UCSD-AML1 (cell line): ENCODE results near the gene WNT9A.
"Not testable (repeated sequence)": the region's sequence is repeated elsewhere in the genome, so short reads cannot be mapped to it uniquely, and the experiment has no call there.

Experiments used
- DNase-seq: peaks from one replicate; lab custom pipeline; 2025; ENCODE audit not compliant: unreplicated experiment; lab: John Stamatoyannopoulos, UW

The WNT9A gene

DNA sequence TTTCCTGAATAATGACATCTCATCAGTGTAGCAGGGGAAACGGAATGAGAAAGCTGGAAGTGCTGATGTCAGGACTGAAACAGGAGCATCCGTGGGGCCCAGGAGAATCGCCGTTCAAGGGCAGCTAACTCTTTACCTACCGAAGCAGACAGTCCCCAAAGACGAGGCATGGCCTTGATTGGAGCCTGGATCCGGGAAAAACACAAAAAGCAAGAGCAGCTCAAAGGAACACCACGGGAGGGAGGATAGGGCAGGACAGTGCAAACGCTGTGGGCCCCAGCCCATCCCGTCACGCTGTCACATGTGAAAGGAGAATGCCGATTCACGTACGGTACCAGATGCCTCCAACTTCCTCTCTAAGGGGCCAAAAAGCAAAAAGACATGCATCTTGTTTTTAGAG is 34.9 kb downstream of the WNT9A start:
- no peak for DNase-seq

DNA sequence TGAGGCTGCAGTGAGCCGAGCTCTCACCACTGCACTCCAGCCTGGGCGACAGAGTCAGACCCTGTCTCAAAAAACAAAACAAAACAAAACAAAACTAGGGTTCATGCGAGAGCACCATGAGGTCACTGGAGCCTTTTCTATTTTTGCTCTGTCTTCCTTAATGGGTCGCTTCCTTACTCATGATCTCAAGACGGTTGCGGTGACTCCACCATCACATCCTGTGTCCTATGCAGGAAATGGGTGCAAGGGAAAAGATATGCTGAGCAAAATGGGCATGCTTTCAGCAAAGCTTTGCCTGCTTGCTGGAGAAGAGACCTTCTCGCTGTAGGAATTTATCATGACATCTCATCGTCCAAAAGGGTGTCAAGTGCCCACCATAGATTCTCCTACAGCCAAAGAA is 36.4 kb downstream of the WNT9A start:
- DNase-seq: no peak

DNA sequence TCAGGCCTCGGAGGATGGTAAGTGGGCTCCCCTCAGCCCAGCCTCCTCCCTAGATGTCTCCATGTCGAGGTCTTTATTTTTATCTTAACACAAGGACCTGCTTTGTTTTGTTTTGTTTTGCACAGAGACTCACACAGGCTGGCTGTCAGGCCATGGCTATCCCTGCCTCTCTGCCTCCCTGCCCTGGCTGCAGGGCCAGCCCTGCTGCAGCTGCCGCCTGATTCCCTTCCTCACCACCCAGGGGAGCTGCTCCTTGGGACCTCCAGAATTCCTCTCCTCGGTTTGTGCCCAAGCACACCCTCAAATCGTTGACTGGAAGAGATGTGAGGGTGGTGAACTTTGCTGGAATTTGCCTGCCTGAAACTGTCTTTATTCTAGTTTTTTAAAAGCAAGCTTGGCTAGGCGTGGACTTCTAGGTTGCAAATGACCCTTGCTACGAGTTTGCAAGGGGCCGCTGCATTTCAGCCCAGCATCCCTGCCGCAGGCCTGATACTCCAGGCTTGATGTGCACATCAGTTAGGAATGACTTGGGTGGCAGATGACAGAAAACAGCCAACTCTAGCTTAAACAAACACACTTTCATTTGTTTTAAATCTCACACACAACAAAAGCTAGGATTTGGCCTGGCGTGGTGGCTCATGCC is 37.1 kb downstream of the WNT9A start:
- no peak for DNase-seq

DNA sequence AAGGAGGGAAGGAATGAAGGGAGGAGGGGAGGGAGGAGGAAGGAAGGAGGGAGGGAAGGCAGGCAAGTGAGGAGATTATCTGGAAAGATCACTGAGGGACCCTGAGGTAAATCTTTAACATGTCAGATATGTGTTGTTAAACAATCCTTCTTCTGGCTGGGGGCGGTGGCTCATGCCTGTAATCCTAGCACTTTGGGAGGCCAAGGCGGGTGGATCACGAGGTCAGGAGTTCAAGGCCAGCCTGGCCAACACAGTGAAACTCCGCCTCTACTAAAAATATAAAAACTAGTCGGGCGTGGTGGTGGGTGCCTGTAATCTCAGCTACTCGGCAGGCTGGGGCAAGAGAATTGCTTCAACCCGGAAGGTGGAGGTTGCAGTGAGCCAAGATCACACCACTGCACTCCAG is 37.8 kb downstream of the WNT9A start:
- not testable (repeated sequence) for DNase-seq

DNA sequence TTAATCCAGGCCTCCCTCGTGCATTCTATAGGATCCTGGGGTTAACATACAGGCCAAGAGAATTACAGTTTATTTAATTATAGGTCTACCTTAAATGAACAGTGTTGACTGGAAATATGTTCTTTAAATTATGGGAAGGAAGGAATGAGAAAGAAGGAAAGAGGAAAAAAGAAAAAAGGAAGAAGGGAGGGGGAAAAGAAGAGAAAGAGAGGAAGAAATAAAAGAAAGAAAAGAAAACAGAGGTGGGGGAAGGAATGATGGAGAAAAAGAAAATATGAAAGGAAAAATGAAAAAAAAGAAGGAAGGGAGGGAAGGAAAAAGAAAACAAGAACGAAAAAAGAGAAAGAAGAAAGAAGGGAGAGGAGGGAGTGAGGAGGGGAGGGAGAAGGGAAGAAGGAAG is 38.5 kb downstream of the WNT9A start:
- DNase-seq: no peak

DNA sequence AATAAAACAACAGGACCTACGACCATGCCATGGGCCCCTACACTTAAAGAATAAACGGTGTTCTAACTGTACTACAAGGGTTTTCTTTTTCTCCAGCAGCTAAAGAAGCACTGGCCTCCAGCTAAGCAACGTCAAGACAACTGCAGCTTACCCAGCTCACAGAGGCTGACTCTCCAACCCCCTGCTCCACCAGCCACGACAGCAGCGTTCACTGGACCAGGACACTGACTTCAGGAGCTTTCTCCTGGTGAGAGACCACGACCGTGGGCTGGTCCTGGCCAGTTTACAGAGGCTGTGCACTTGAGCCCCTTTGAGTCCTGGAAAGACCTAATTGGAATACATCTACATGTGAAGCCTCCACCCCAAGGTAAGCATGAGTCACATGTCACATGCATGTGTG is 39.4 kb downstream of the WNT9A start:
- no peak for DNase-seq

DNA sequence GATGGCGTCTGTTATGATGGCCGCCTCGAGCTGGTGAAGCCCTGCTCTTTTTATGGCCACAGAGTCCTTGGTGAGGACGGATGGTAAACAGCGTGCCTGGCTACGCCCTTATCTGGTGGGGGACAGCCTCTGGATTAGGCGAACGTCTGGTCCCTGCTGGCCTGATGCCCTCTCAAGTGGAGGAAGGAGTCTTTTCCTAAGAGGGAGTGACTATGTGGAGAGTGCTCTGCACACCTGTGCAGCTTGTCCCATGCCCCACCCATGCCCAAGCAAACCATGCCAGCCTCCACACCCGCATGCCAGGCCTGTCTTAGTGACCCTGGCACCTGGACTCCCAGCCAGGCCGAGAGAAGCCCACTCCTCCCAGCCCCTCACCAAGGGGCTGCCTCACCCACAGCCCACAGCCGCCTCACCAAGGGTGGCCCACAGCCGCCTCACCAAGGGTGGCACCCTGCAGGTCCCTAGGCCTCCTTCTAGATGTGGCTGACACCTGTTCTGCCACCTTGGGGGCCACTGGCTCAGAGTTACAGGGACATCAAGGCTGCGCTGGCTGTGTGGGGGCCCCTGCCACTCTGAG is 40.2 kb downstream of the WNT9A start:
- DNase-seq: no peak

DNA sequence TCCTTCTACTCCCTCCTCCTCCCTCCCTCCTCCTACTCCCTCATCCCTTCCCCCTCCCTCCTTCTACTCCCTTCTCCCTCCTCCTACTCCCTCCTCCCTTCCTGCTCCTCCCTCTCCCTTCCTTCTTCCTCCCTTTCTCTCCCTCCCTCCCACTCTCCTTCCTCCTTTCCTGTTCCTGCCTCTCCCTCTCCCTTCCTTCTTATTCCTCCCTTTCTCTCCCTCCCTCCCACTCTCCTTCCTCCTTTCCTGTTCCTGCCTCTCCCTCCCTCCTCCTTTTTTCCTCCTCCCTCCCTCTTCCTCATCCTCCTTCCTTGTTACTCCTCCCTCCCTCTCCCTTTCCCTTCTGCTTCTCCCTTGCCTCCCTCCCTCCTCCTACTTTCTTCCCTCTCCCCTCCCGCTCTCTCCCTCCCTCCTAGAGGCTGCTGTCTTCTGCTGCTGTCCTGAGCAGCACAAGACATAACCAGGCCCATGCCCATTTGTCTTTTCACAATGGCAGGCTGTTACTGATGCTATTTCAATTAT is 41.1 kb downstream of the WNT9A start:
- no peak for DNase-seq

DNA sequence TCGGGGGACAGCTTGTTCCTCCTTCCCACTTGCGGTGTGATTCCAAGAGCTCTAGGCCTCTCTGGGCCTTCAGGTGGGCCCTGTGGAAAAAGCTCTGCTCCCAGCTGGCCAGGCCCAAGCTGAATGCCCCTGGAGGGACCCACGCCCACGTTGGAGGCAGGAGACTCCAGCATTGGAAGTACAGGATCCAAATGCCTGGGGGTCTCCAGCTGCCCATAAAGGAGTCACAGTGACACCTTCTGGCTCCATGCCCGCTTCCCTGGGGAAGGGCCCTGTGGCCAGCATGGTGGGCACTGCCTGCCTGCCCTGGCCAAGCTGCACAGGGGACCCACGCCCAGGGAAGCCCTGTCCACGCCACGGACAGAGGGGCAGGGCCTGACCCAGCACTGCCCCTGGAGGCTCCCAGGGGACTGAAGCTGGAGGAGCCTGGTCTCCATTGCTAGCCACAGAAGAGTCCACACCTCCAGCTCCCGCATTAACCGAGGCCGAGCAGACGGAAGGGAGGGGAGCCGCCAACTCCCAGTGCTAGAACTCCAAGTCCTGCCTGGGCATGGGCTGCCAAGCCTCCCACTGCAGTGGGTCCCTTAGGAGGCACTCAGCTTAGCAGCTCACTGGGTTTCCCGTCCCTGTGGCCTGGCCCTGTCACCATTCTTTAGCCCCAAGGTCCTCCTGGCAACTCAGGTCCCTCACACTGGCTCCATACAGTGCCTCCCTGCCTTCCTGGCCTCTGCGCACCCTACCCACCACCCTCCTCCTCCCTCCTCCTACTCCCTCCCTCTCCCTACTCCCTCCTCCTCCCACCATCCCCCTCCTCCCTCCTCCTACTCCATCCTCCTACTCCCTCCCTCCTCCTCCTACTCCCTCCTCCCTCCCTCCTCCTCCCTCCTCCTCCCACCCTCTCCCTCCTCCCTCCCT is 41.9 kb downstream of the WNT9A start:
- no peak for DNase-seq

DNA sequence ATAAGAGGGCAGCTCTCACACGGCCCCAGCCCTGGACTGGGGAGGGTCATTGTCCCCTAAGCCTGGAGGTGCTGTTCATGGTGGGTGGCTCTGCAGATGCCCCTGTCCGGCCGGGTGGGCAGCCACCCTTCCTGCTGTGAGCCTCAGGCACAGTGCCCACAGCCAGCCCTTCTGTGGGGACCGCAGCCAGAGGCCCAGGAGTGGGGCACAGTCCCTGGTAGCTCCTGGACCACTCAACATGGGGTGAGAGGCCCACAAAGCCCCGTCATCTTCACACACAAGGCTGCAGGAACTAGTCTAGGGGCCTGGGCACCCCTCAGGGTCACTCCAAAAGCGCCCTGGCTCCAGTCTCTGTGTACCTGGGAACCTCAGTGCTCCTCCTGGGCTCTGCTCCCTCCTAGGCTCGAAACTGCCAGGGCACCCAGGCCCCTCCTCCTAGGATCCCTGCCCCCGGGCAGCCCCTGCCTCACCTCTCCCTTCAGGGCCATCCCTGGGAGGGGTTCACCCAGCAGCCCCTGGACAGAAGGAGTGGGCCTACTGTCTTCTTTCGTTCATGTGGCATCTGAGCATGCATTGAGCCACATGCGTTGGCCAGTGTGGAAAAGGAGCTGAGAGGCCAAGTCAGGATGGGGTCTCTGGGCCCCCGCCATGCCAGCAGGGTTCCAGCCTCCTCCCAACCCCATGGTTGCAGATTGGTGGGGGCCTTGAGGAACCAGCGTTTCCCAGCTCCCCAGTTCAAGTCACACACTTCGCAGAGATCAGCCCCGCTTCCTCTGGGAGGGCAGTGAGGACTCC is 43.0 kb downstream of the WNT9A start:
- DNase-seq: no peak

DNA sequence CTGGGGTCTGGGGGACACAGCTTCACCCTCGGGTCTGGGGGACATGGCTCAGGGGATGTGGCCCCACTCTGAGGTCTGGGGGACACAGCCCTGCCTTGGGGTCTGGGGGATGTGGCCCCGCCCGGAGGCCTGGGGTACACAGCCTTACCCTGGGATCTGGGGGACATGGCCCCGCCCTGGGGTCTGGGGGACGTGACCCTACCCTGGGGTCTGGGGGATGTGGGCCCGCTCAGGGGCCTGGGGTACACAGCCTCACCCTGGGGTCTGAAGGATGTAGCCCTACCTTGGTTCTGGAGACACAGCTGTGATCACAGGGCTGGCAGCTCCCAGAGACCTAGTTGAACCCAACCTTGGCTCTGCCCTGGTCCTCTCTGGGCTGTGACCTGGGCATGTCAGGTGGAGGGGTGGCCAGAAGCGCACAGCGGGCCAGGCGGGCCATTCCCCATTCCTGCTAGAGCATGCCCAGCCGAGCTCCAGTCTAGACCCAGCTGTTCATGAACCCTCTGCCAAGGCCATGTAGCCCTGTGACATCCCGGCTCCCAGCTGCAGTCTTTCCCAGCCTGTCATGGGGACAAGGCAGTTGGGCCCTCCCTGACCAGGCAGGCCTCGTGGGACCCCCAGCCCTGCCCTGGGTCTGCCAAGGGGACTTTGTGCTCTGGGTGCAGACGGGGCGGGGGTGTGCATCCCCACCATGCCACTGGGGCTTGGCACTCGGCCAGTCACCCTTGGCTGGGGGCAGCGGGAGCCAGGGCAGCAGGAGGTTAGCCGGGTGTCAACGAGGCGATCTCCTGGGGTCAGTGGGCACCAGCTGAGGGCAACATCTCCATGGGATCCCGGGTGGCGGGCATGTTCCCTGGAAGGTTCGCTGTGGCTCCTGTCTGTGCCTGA is 43.9 kb downstream of the WNT9A start:
- DNase-seq: no peak

DNA sequence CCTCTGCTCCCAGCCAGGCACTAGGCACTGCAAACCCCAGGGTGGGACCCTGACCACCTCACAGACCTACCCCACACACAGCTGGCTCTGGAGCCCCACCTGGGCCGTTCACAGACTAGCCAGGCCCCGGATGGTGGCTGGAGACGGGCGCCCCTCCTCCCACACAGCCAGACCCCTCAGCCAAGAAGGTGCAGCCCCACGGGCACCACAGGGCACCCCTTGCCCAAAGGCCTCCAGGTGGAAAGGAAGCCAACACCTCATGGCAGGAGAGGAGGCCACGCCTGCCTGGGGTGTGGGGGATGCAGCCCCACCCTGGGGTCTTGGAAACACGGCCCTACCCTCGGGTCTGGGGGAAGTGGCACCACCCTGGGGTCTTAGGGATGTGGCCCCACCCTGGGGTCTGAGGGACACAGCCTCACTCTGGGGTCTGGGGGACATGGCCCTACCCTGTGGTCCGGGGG is 44.6 kb downstream of the WNT9A start:
- DNase-seq: no peak

DNA sequence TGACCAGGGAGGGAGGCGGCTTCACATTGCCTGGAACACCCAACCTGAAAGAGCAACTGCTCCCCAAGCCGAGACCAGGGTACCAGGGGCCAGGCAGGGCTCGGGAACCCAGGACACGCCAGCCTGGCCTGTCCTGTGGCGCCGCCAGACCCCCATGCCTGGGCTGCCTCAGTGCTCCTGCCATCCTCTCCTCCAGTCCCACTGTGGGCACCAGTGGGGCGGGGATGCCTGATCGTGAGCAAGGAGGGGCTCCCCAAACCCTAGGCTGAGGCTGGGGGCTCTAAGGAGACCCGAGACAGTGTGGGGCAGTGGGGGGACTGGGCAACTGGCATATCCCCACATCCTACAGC is 45.1 kb downstream of the WNT9A start:
- no peak for DNase-seq

DNA sequence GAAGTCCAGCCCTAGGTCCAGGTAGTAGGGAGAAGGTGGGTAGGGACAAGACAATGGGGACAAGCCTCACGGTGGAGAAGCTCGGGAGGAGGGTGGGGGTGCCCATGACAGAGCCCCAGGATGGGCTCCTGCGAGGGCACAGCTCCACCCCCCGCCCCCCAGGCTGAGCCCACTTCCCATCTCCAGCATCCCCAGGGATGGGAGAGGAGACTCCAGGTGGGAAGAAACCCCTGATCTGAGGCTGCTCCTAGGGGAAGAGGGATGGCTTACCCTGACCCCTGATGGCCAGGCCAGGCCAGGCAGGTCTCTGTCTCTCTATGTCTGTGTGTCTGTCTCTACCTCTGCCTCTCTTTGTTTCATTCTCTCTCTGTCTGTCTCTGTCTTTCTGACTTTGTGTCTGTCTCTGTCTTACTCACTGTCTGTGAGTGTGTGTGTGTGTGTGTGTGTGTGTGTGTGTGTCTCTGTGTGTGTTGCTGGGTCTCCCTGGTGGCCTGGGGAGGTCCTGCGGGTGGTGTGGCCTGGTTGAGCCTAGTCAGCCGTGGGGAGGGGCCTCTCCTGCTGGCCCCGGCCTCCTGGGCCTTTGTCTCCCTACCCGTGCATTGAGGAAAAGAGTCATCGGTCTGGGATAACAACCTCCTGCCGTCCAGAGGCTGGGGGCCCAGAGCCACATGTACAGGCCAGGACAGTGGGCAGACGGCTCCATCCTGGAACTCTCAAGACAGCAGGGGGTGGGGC is 45.7 kb downstream of the WNT9A start:
- no peak for DNase-seq

DNA sequence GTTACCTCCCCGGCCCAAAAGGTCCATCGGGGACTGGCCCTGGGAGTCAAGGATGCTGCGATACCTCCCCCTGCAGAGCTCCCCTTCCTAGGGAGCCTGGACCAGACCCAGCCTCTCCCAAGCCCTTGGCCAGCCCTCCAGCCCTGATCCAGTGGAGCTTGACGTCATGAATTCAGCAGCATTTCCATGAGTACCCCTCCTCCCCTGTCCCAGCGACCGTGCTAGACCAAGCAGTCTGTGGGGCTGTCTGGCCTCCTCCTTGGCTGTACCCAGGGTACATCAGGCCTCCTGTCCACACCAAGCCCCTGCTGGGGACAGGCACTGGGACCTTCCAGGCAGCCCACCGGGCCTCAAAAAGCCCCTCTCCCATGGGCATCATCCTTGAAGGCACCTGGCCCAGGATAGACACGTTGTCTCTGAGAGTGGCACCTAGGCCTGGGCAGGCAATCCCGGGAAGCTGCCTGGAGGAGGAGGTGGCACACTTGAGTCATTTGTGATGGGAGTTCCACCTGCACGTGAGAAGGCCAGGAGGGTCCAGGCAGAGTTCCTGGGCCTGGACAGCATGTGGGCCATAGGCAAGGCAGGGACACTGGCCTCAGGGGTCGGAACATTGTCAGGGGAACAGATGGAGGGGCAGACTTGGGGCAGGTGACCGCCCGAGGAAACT is 46.4 kb downstream of the WNT9A start:
- no peak for DNase-seq

DNA sequence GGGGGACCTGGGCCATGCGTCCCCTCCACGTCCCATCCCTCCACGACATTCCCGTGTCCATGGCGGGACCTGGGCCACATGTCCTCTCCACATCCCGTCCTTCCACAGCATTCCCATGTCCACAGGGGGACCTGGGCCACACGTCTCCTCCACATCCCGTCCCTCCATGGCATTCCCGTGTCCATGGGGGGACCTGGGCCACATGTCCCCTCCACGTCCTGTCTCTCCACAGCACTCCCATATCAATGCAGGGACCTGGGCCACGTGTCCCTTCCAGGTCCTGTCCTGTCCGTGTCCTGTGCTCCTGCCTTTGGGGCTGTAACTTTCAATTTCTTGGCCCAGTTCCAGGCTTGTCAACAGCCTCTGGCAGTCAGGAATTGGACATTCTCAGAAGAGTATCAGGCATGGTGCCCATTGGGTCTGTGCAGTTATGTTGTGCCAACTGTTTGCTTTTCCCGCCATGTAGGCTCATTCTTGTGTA is 47.1 kb downstream of the WNT9A start:
- no peak for DNase-seq

DNA sequence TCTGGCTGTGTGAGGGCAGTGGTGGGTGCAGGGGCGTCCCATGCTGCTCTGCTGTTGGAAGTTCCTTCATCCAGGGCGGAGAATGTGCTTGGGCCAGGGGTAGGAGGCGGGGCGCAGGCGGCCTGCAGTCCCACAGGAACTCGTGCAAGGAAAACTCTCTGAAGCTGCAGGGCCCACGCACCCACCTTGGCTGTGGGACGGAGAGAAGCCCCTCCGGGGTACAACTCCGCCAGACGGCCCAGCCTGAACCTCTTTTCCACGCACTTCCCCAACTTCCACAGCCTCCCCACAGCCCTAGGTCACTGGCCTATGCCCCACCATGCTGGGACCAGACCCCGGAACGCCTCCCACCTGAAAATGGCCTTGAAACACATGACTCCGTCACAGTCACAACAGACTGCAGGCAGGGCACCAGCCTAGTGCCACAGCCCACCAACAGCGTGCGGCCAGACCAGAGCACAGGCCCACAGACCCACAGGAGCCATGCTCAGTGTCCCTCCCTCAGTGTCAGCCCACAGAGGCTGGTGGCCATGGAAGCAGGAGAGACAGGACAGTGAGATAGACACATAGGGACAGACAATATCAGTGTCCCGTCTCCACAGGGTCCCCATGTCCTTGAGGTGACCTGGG is 47.8 kb downstream of the WNT9A start:
- DNase-seq: no peak

DNA sequence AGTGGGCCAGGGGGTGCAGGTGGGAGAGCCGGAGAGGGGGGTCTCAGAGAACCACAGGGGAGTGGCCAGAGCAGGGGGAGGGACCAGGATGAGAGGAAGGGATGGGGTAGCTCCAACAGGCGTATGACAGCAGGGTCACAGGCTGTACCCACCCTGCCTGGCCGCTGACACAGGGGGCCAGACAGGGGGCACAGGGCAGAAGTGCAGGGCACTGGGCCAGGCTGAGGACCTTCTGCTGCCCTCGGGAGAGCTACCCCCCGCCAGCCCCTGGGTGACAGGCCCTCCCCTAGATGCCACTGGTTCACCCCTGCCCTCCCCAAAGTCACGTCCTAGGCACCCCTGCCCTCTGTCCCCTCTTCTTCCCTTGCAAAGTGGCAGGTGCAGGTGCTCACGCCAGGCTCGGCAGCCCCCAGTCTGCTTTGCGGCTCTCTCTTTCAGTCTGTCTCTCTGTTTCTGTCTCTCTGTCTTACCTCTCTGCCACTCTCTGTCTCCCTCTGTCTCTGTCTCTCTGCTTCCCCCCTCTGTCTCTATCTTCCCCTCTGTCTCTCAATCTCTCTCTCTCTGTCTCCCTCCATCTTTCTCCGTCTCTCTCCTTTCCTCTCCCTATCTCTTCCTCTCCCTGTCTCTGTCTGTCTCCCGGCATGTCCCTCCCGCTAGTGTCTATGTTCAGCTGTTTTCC is 48.5 kb downstream of the WNT9A start:
- no peak for DNase-seq
